HepG2 (cell line): ENCODE results near the gene ZIC2. TPM values are rescaled to one million over a fixed set of nuclear protein-coding genes. Genes with fewer than 3 reads are reported as not detected.

ENCODE experiments used
- ZNF10 ChIP-seq: sonication (generic); formaldehyde crosslinking; IDR thresholded peaks from 2 replicates; pipeline ENCODE4 v1.4.0; 2020; ENCODE audit warnings: mild to moderate bottlenecking, low read depth, missing genetic modification reagents, borderline replicate concordance
- ZNF274 ChIP-seq: sonication (generic); formaldehyde crosslinking; IDR thresholded peaks from 2 replicates; pipeline ENCODE4 v1.5.1; 2020; ENCODE audit warnings: mild to moderate bottlenecking, missing genetic modification reagents
- ZNF614 ChIP-seq: IDR thresholded peaks from 2 replicates; pipeline ENCODE4 v1.6.1; 2018; ENCODE audit warnings: missing biosample characterization, missing genetic modification reagents, inconsistent platforms, borderline replicate concordance
- ZSCAN31 ChIP-seq: sonication (generic); formaldehyde crosslinking; IDR thresholded peaks from 2 replicates; pipeline ENCODE4 v1.5.0; 2020; ENCODE audit warnings: low read depth, mild to moderate bottlenecking, missing genetic modification reagents
- polyA plus RNA-seq, 8 experiments: library from polyadenylated mRNA; depleted of rRNA in 3 of 8; stranded (reverse) in 7 of 8; unstranded in 1 of 8; fragments of >200 nt; fragmentation: Illumina TruSeq in 4 of 8; extraction: Trizol in 4 of 8; gene quantifications; 2 replicates each; pipeline versions ENCODE4 v1.2.1 to v1.2.3, GENCODE V29; 2011 to 2016; ENCODE audit warnings: low read depth in 4 of 8, missing spikeins in 1 of 8, mixed read lengths in 1 of 8; ENCODE audit not compliant: insufficient read depth in 1 of 8
- total RNA-seq, 5 experiments: library from RNA; depleted of rRNA; stranded (reverse); fragments of >200 nt; fragmentation: Illumina TruSeq; extraction: Trizol; gene quantifications; 2 replicates each; pipeline ENCODE4 v1.2.3, GENCODE V29; 2016; ENCODE audit warnings: low read depth in 1 of 5
- TF ChIP-seq, protein P1 (sequence below): IDR thresholded peaks from 2 replicates; pipeline ENCODE4 v1.6.1; 2016; ENCODE audit warnings: low read depth, control low read depth
- TF ChIP-seq, protein P2 (sequence below): sonication (generic); formaldehyde crosslinking; IDR thresholded peaks from 2 replicates; pipeline ENCODE4 v1.5.1; 2020; ENCODE audit warnings: mild to moderate bottlenecking, missing genetic modification reagents, moderate library complexity
- TF ChIP-seq, protein P3 (sequence below): sonication (generic); formaldehyde crosslinking; IDR thresholded peaks from 2 replicates; pipeline ENCODE4 v1.5.1; 2020; ENCODE audit warnings: mild to moderate bottlenecking, missing genetic modification reagents, borderline replicate concordance
- TF ChIP-seq, protein P4 (sequence below): sonication (generic); formaldehyde crosslinking; IDR thresholded peaks from 2 replicates; pipeline ENCODE4 v1.5.0; 2020; ENCODE audit warnings: missing genetic modification reagents

The ZIC2 gene
- total and polyA plus RNA-seq, 2 of the 13 experiments (the other 11 are each of a cell fraction or from before 2014, with no cell fraction given), result 0.13 TPM; not detected in 1

DNA sequence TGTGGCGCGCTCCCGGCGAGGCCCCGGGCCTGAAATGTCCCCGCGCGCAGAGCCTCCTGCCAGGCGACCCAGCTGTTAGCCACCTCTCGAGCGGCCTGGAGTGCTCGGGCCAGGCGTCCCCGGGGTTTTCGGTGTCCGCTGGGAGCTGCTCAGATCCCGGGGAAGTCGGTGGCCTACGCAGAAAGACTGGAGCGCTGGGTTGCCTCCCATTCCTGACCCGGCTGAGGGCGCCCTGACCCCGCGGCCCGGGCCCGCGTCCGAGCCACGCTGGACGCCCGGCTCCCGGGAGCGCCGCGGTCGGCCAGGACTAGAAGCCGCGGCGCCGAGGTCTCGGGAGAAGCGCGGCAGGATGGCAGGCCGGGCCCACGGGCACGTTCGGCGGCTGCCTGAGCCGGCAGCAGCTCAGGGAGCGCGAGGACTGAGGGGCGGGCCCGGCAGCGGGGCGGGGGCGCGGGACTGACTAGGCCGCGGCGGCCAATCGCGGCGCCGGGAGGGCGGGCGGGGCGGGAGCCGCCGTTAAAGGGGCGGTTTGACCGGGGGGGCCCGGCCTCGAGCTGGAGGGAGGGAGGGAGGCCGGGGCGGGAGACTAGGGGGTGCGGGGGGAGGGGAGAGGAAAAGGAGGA is 1.3 kb upstream of the ZIC2 start (continued):
- TF ChIP-seq, protein P1, sequence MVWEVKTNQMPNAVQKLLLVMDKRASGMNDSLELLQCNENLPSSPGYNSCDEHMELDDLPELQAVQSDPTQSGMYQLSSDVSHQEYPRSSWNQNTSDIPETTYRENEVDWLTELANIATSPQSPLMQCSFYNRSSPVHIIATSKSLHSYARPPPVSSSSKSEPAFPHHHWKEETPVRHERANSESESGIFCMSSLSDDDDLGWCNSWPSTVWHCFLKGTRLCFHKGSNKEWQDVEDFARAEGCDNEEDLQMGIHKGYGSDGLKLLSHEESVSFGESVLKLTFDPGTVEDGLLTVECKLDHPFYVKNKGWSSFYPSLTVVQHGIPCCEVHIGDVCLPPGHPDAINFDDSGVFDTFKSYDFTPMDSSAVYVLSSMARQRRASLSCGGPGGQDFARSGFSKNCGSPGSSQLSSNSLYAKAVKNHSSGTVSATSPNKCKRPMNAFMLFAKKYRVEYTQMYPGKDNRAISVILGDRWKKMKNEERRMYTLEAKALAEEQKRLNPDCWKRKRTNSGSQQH (CRISPR knock-in tag), result no peak
- TF ChIP-seq ZSCAN31, result no peak; the same call in 1 of the 2 replicates
- TF ChIP-seq, protein P2, sequence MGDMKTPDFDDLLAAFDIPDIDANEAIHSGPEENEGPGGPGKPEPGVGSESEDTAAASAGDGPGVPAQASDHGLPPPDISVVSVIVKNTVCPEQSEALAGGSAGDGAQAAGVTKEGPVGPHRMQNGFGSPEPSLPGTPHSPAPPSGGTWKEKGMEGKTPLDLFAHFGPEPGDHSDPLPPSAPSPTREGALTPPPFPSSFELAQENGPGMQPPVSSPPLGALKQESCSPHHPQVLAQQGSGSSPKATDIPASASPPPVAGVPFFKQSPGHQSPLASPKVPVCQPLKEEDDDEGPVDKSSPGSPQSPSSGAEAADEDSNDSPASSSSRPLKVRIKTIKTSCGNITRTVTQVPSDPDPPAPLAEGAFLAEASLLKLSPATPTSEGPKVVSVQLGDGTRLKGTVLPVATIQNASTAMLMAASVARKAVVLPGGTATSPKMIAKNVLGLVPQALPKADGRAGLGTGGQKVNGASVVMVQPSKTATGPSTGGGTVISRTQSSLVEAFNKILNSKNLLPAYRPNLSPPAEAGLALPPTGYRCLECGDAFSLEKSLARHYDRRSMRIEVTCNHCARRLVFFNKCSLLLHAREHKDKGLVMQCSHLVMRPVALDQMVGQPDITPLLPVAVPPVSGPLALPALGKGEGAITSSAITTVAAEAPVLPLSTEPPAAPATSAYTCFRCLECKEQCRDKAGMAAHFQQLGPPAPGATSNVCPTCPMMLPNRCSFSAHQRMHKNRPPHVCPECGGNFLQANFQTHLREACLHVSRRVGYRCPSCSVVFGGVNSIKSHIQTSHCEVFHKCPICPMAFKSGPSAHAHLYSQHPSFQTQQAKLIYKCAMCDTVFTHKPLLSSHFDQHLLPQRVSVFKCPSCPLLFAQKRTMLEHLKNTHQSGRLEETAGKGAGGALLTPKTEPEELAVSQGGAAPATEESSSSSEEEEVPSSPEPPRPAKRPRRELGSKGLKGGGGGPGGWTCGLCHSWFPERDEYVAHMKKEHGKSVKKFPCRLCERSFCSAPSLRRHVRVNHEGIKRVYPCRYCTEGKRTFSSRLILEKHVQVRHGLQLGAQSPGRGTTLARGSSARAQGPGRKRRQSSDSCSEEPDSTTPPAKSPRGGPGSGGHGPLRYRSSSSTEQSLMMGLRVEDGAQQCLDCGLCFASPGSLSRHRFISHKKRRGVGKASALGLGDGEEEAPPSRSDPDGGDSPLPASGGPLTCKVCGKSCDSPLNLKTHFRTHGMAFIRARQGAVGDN (CRISPR knock-in tag), result peak; percentile 68
- TF ChIP-seq ZNF10 (CRISPR knock-in tag), result no peak
- no peak for TF ChIP-seq ZNF614
- TF ChIP-seq, protein P3, sequence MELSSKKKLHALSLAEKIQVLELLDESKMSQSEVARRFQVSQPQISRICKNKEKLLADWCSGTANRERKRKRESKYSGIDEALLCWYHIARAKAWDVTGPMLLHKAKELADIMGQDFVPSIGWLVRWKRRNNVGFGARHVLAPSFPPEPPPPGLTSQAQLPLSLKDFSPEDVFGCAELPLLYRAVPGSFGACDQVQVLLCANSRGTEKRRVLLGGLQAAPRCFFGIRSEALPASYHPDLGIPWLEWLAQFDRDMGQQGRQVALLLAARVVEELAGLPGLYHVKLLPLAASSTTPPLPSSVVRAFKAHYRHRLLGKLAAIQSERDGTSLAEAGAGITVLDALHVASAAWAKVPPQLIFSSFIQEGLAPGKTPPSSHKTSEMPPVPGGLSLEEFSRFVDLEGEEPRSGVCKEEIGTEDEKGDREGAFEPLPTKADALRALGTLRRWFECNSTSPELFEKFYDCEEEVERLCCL (CRISPR knock-in tag), result no peak
- TF ChIP-seq ZNF274 (CRISPR knock-in tag), result 0 out of 2 replicates have a peak, but pooled peaks have one; percentile 20
- TF ChIP-seq, protein P4, sequence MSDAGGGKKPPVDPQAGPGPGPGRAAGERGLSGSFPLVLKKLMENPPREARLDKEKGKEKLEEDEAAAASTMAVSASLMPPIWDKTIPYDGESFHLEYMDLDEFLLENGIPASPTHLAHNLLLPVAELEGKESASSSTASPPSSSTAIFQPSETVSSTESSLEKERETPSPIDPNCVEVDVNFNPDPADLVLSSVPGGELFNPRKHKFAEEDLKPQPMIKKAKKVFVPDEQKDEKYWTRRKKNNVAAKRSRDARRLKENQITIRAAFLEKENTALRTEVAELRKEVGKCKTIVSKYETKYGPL (CRISPR knock-in tag), result no peak
- TF ChIP-seq, all 625 proteins: peak for 57
